WTC11 (cell line): ENCODE data around the gene PRM2. TPM values are rescaled to one million over a fixed set of nuclear protein-coding genes. Genes with fewer than 3 reads are reported as not detected.

Experiments
- ATAC-seq: fragments of 200-7000 bp; cut with Tn5 transposase; 2 replicates; pipeline ENCODE4 v1.10.0; 2021; ENCODE audit warnings: mild to moderate bottlenecking, moderate library complexity
- CTCF ChIA-PET: fragments of 300-600 bp; sonication (Branson Sonifier 250); formaldehyde crosslinking; loops from one replicate; lab custom pipeline; 2021; ENCODE audit warnings: antibody characterized with exemption; lab: Charles Lee
- POLR2A ChIA-PET: fragments of 350-600 bp; sonication (Branson Sonifier 250); formaldehyde crosslinking; loops from one replicate; lab custom pipeline; 2021; ENCODE audit warnings: antibody characterized with exemption; lab: Charles Lee
- DNase-seq: peaks from one replicate; pipeline ENCODE4 v3.0.0; 2021; ENCODE audit warnings: low spot score
- H3K27ac Mint-ChIP-seq: 2 replicates; pipeline ENCODE4 v1.8.0; 2021; ENCODE audit warnings: mixed read lengths
- H3K27me3 Mint-ChIP-seq: 2 replicates; pipeline ENCODE4 v1.8.0; 2021; ENCODE audit warnings: low read depth, mild to moderate bottlenecking, moderate library complexity, mixed read lengths
- H3K36me3 Mint-ChIP-seq: 2 replicates; pipeline ENCODE4 v1.8.0; 2021; ENCODE audit warnings: mixed read lengths
- H3K4me1 Mint-ChIP-seq: 2 replicates; pipeline ENCODE4 v1.8.0; 2022; ENCODE audit warnings: mixed read lengths
- H3K4me3 Mint-ChIP-seq: 2 replicates; pipeline ENCODE4 v1.8.0; 2021; ENCODE audit warnings: mild to moderate bottlenecking, moderate library complexity, mixed read lengths
- H3K9me3 Mint-ChIP-seq: 2 replicates; pipeline ENCODE4 v1.8.0; 2021; ENCODE audit warnings: mixed read lengths
- ATF3 ChIP-seq: sonication (generic); formaldehyde crosslinking; conservative IDR thresholded peaks from 2 replicates; pipeline ENCODE4 v1.8.1; 2022; ENCODE audit warnings: mild to moderate bottlenecking, missing genetic modification reagents
- CREM ChIP-seq: sonication (generic); formaldehyde crosslinking; IDR thresholded peaks from 2 replicates; pipeline ENCODE4 v1.8.1; 2022; ENCODE audit warnings: mild to moderate bottlenecking, missing genetic modification reagents, moderate library complexity
- ERG ChIP-seq: fragments of 250-450 bp; sonication (Bioruptor Pico); IDR thresholded peaks from 2 replicates; pipeline ENCODE4 v1.8.0; 2021; ENCODE audit warnings: mild to moderate bottlenecking
- GRHL2 ChIP-seq: fragments of 250-450 bp; sonication (Bioruptor Pico); IDR thresholded peaks from 2 replicates; pipeline ENCODE4 v1.8.0; 2022; ENCODE audit warnings: mild to moderate bottlenecking, moderate library complexity; ENCODE audit not compliant: insufficient replicate concordance, severe bottlenecking
- HMGA2 ChIP-seq: fragments of 250-450 bp; sonication (Bioruptor Pico); IDR thresholded peaks from 2 replicates; pipeline ENCODE4 v1.4.0; 2021; ENCODE audit warnings: mild to moderate bottlenecking, moderate library complexity
- RORB ChIP-seq: fragments of 250-450 bp; sonication (Bioruptor Pico); IDR thresholded peaks from 2 replicates; pipeline ENCODE4 v1.9.0; 2021; ENCODE audit warnings: mild to moderate bottlenecking
- ZNF219 ChIP-seq: sonication (generic); formaldehyde crosslinking; IDR thresholded peaks from 2 replicates; pipeline ENCODE4 v1.8.0; 2023; ENCODE audit warnings: missing genetic modification reagents, mild to moderate bottlenecking, borderline replicate concordance
- ZNF317 ChIP-seq: sonication (generic); formaldehyde crosslinking; IDR thresholded peaks from 2 replicates; pipeline ENCODE4 v1.8.1; 2023; ENCODE audit warnings: low read depth, mild to moderate bottlenecking, moderate library complexity, missing genetic modification reagents, borderline replicate concordance
- total RNA-seq: library from RNA; stranded (reverse); gene quantifications from 3 replicates; pipeline ENCODE4 v1.2.3, GENCODE V29; 2021
- TF ChIP-seq, protein P1 (sequence below): fragments of 250-450 bp; sonication (Bioruptor Pico); IDR thresholded peaks from 2 replicates; pipeline ENCODE4 v1.9.0; 2021; ENCODE audit warnings: mild to moderate bottlenecking
- TF ChIP-seq, protein P2 (sequence below): sonication (generic); formaldehyde crosslinking; conservative IDR thresholded peaks from 2 replicates; pipeline ENCODE4 v1.8.1; 2023; ENCODE audit warnings: mild to moderate bottlenecking, low read depth, missing genetic modification reagents, moderate library complexity
- TF ChIP-seq, protein P3 (sequence below): fragments of 250-450 bp; sonication (Bioruptor Pico); IDR thresholded peaks from 2 replicates; pipeline ENCODE4 v2.1.2; 2022; ENCODE audit warnings: mild to moderate bottlenecking, moderate library complexity
- TF ChIP-seq, protein P4 (sequence below): sonication (generic); formaldehyde crosslinking; IDR thresholded peaks from 2 replicates; pipeline ENCODE4 v1.8.0; 2022; ENCODE audit warnings: mild to moderate bottlenecking, missing genetic modification reagents

PRM2 gene
- total RNA-seq, 1 experiment from 2014 or later = not detected

DNA sequence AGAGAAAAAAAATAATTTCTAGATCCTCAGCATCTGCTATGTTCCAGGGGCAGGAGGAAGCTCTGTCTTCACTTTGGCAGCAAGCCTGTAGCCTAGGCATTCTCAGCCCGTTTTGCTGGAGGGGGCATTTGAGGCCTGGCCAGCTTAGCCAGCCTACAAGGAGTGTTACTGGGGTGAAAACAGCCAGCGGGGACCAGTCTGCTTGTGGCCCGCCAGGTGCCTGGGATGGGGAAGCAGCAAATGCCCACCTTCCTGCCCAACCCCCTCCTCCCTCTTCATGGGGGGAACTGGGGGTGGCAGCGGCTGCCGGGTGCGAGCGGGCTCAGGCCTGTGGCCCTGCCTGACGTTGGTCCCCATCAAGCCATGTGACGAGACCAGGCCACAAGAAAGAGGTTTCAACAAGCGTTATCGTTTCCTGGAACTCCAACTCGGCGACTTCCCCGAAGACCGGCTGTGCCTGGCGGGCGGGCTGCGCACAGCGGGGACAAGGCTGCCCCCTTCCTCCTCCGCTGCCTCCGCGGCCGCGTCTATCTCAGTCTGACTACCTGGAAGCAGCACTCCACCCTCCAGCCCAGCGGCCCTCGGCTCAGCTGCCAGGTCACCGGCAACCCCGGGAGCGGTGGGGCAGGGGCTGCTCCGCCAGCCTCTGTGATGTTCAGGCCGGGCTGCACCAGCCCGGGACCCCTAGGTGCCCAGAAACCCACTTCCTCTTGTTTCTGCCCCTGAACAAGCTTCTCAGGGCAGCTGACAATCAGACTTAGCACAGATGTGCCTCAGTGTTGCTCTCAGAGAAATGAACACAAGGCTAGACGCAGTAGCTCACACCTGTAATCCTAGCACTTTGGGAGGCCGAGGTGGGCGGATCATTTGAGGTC is 43.2 kb downstream of the PRM2 start (continued):
- TF ChIP-seq, protein P1, sequence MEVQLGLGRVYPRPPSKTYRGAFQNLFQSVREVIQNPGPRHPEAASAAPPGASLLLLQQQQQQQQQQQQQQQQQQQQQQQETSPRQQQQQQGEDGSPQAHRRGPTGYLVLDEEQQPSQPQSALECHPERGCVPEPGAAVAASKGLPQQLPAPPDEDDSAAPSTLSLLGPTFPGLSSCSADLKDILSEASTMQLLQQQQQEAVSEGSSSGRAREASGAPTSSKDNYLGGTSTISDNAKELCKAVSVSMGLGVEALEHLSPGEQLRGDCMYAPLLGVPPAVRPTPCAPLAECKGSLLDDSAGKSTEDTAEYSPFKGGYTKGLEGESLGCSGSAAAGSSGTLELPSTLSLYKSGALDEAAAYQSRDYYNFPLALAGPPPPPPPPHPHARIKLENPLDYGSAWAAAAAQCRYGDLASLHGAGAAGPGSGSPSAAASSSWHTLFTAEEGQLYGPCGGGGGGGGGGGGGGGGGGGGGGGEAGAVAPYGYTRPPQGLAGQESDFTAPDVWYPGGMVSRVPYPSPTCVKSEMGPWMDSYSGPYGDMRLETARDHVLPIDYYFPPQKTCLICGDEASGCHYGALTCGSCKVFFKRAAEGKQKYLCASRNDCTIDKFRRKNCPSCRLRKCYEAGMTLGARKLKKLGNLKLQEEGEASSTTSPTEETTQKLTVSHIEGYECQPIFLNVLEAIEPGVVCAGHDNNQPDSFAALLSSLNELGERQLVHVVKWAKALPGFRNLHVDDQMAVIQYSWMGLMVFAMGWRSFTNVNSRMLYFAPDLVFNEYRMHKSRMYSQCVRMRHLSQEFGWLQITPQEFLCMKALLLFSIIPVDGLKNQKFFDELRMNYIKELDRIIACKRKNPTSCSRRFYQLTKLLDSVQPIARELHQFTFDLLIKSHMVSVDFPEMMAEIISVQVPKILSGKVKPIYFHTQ (CRISPR knock-in tag) = no peak
- no peak for TF ChIP-seq ZNF219

DNA sequence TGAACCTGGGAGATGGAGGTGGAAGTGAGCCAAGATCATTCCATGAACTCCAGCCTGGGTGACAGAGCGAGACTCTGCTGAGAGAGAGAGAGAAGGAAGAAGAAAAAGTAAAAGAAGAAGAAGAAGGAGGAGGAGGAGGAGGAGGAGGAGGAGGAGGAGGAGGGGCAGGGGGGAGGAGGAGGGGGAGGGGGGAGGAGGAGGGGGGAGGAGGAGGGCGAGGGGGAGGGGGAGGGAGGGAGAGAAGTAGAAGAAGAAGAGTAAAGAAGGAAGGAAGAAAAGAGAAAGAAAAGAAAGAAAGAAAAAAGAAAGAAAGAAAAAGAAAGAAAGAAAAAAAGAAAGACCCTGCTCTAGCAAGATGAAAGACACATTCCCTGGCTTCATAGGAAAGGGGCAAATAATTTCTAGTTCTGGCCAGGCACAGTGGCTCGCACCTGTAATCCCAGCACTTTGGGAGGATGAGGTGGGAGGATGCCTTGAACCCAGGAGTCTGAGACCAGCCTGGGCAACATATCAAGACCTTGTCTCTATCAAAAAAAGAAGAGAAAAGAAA is 43.9 kb downstream of the PRM2 start:
- no peaks in the 10 kb centered on the region for H3K36me3 Mint-ChIP-seq
- no peak for ATAC-seq
- H3K4me3 Mint-ChIP-seq = no peak overlapping the region
- no peaks in the 10 kb centered on the region for H3K27me3 Mint-ChIP-seq
- no peak overlapping the region for H3K27ac Mint-ChIP-seq
- H3K9me3 Mint-ChIP-seq = no peaks in the 10 kb centered on the region
- TF ChIP-seq HMGA2 (CRISPR knock-in tag) (no peak), ZNF317 (CRISPR knock-in tag) (no peak), ZNF219 (no peak), CREM (CRISPR knock-in tag) (no peak), ERG (CRISPR knock-in tag) (no peak)
- peaks cover 7% of the 10 kb centered on the region; the same call in 1 of the 2 replicates for H3K4me1 Mint-ChIP-seq
- DNase-seq = no peak
- POLR2A ChIA-PET = no interaction called here
- CTCF ChIA-PET = interaction anchor here (0.9 to 1.4 kb wide), 2 partner anchors 139 to 261 kb away, joined by 3 to 4 read pairs; no protein-coding TSS in a partner anchor

- peak overlapping the region; percentile 22; the same call in 1 of the 2 replicates for H3K27ac Mint-ChIP-seq
- TF ChIP-seq ATF3 (CRISPR knock-in tag) (no peak), RORB (CRISPR knock-in tag) (no peak), GRHL2 (CRISPR knock-in tag) (no peak)
- TF ChIP-seq, protein P2, sequence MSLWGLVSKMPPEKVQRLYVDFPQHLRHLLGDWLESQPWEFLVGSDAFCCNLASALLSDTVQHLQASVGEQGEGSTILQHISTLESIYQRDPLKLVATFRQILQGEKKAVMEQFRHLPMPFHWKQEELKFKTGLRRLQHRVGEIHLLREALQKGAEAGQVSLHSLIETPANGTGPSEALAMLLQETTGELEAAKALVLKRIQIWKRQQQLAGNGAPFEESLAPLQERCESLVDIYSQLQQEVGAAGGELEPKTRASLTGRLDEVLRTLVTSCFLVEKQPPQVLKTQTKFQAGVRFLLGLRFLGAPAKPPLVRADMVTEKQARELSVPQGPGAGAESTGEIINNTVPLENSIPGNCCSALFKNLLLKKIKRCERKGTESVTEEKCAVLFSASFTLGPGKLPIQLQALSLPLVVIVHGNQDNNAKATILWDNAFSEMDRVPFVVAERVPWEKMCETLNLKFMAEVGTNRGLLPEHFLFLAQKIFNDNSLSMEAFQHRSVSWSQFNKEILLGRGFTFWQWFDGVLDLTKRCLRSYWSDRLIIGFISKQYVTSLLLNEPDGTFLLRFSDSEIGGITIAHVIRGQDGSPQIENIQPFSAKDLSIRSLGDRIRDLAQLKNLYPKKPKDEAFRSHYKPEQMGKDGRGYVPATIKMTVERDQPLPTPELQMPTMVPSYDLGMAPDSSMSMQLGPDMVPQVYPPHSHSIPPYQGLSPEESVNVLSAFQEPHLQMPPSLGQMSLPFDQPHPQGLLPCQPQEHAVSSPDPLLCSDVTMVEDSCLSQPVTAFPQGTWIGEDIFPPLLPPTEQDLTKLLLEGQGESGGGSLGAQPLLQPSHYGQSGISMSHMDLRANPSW (CRISPR knock-in tag) = no peak
- TF ChIP-seq, protein P3, sequence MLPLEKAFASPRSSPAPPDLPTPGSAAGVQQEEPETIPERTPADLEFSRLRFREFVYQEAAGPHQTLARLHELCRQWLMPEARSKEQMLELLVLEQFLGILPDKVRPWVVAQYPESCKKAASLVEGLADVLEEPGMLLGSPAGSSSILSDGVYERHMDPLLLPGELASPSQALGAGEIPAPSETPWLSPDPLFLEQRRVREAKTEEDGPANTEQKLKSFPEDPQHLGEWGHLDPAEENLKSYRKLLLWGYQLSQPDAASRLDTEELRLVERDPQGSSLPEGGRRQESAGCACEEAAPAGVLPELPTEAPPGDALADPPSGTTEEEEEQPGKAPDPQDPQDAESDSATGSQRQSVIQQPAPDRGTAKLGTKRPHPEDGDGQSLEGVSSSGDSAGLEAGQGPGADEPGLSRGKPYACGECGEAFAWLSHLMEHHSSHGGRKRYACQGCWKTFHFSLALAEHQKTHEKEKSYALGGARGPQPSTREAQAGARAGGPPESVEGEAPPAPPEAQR (CRISPR knock-in tag) = no peak
- TF ChIP-seq, protein P4, sequence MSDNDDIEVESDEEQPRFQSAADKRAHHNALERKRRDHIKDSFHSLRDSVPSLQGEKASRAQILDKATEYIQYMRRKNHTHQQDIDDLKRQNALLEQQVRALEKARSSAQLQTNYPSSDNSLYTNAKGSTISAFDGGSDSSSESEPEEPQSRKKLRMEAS (CRISPR knock-in tag) = peak; percentile 35; the same call in 1 of the 2 replicates
- POLR2A ChIA-PET = no interaction called here
- DNase-seq (no peak), ATAC-seq (no peak)
- H3K9me3 Mint-ChIP-seq = no peaks in the 10 kb centered on the region
- H3K4me1 Mint-ChIP-seq = peaks cover 7% of the 10 kb centered on the region; the same call in 1 of the 2 replicates
- no peak overlapping the region for H3K4me3 Mint-ChIP-seq
- CTCF ChIA-PET = no interaction called here
- H3K36me3 Mint-ChIP-seq = no peaks in the 10 kb centered on the region
- no peaks in the 10 kb centered on the region for H3K27me3 Mint-ChIP-seq
Measured at GRCh38 chr16:11231367-11231970, 44.8 kb downstream of the PRM2 start.
